GM18505 (cell line): ENCODE data around the gene ECHDC3.

Experiments used
- ATAC-seq: cut with Tn5 transposase; IDR thresholded peaks from one replicate; pipeline ENCODE4 v1.9.1; 2021; ENCODE audit not compliant: unreplicated experiment
- POLR2A ChIP-seq: IDR thresholded peaks from 4 replicates; pipeline ENCODE4 v1.6.1; 2011; ENCODE audit warnings: borderline replicate concordance; ENCODE audit not compliant: insufficient read depth, insufficient read length; ENCODE audit errors: extremely low read depth

Gene ECHDC3

GRCh38 chr10:11795101-11795920, 53.1 kb downstream of the ECHDC3 start:
- no peak for TF ChIP-seq POLR2A
- ATAC-seq = no peak

GRCh38 chr10:11796474-11796873, 54.3 kb downstream of the ECHDC3 start:
- no peak for TF ChIP-seq POLR2A
- no peak for ATAC-seq

GRCh38 chr10:11797281-11797680, 55.1 kb downstream of the ECHDC3 start:
- no peak for ATAC-seq

GRCh38 chr10:11797847-11798633, 55.9 kb downstream of the ECHDC3 start:
- ATAC-seq = no peak
- no peak for TF ChIP-seq POLR2A

More at GRCh38 chr10:11797281-11797680, 55.1 kb downstream of the ECHDC3 start:
- no peak for TF ChIP-seq POLR2A

GRCh38 chr10:11798845-11799735, 56.9 kb downstream of the ECHDC3 start:
- TF ChIP-seq POLR2A = no peak
- ATAC-seq = no peak

DNA sequence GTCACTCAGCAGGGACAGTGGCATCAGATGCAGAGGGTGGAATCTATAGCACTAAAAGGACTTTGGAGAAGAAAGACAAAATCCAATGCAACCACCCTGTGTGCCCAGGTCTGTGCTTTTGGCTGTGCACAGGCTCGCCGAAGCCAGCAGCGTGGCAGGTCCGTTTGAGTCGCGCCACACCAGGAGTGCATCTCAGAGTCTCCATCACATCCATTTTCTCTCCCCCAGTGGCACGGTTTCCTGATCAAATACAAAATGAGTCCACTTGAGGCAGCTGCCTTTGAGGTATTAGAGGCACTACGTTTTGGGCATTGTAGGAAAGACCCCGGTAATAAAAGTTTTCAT, 57.5 kb downstream of the ECHDC3 start:
- ATAC-seq = no peak
- no peak for TF ChIP-seq POLR2A

- no peak for ATAC-seq
- no peak for TF ChIP-seq POLR2A
Measured at GRCh38 chr10:11804336-11804735, 62.2 kb downstream of the ECHDC3 start.

- ATAC-seq = no peak
- no peak for TF ChIP-seq POLR2A
Measured at GRCh38 chr10:11805792-11806191, 63.6 kb downstream of the ECHDC3 start.

- TF ChIP-seq POLR2A = no peak
- no peak for ATAC-seq
Measured at GRCh38 chr10:11806706-11807105, 64.5 kb downstream of the ECHDC3 start.

DNA sequence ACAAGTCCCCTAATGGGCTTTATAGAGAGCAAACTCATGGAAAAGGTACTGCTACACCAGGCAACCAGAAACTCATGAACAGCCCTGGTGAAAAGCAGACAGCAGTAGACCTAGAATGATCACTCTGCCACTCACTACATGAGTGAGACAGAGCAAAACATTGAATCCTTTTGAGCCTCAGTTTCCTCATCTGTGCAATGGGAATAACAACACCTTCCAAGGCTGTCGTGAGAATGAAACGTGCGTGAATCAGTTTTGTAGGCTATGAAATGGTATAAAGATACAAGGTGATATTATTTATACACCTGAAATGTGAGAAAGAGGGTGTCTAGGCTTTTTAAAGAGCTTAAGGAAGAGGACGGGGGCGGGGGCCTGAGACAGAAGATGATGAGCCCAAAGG, 66.6 kb downstream of the ECHDC3 start:
- no peak for TF ChIP-seq POLR2A
- no peak for ATAC-seq

GRCh38 chr10:11810313-11810766, 68.2 kb downstream of the ECHDC3 start:
- no peak for ATAC-seq
- TF ChIP-seq POLR2A = no peak

DNA sequence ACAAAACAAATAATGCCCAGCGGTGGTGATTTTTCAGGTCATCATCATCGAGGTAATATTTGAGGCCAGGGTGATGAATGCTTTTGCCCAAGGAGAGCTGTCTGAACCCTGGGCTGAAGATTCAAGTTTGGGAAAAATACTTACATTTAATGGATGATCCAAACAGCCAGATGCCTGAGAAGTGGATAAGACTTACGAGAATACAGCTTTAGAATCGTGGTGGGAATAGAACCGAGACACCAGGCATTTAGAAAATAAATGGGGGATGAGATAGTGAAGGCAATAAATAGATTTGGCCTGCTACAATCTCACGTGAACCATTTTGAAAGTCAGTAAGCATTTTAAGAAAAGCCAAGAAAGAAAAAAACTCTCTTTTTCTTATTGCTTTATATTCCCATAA, 68.8 kb downstream of the ECHDC3 start:
- no peak for ATAC-seq
- no peak for TF ChIP-seq POLR2A

DNA sequence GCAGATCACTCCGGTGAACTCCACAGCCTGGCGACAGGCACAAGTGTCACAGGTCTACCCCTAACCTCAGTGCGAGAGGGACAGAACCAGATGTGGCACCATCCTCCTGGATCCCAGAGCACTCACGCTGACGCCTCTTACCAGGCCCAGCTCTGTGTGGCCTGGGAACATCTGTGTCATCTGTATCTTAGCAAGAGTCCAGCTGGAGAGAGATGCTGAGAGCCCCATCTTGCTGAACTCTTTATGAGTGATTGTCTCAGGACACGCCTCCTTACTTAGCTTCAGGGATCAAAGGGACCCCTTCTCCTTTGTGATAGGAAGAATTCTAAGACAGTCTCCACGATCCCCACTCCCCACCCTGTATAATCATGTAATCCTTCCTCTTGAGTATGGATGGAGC, 71.0 kb downstream of the ECHDC3 start:
- no peak for ATAC-seq
- no peak for TF ChIP-seq POLR2A
